SK-N-SH (cell line): ENCODE data around the gene PTPRG.

Experiments used
- CTCF ChIP-seq: fragments of 200-600 bp; sonication (generic); IDR thresholded peaks from 2 replicates; pipeline ENCODE4 v1.6.1; 2017; ENCODE audit warnings: antibody characterized with exemption, mild to moderate bottlenecking, moderate library complexity
- EP300 ChIP-seq, 2 experiments: IDR thresholded peaks; 2 replicates each; pipeline versions ENCODE4 v1.4.0 to v1.6.1; 2012; ENCODE audit warnings: borderline replicate concordance in 1 of 2, low read depth in 1 of 2, low read length in 1 of 2
- EZH2phosphoT487 ChIP-seq: fragments of 200-600 bp; sonication (generic); IDR thresholded peaks from 2 replicates; pipeline ENCODE4 v1.6.1; 2017; ENCODE audit warnings: low read depth, mixed run types, mild to moderate bottlenecking, antibody characterized with exemption, moderate library complexity, borderline replicate concordance
- GABPA ChIP-seq: IDR thresholded peaks from 2 replicates; pipeline ENCODE4 v1.4.0; 2012; ENCODE audit warnings: low read depth, mild to moderate bottlenecking
- GATA2 ChIP-seq: sonication (generic); formaldehyde crosslinking; IDR thresholded peaks from 2 replicates; pipeline ENCODE4 v1.5.0; 2020; ENCODE audit warnings: mild to moderate bottlenecking, missing genetic modification reagents
- JUND ChIP-seq: IDR thresholded peaks from 2 replicates; pipeline ENCODE4 v1.4.0; 2012
- TAF1 ChIP-seq: IDR thresholded peaks from 2 replicates; pipeline ENCODE4 v1.6.1; 2012; ENCODE audit warnings: low read depth, mild to moderate bottlenecking, low read length, moderate library complexity, borderline replicate concordance

- TF ChIP-seq EZH2phosphoT487 (no peak), CTCF (no peak), GABPA (no peak), EP300 (IDR thresholded peaks at IDR 0.05; ENCODE audit: borderline replicate concordance in 1 of 2, low read depth in 1 of 2, low read length in 1 of 2) (no peak), JUND (no peak), TAF1 (no peak), GATA2 (CRISPR knock-in tag) (no peak)
Measured at GRCh38 chr3:61910732-61911131, 349.4 kb downstream of the PTPRG start.
